Smooth muscle cell (in vitro differentiated cells): ENCODE results near the gene EFCAB5. TPM values are rescaled to one million over a fixed set of nuclear protein-coding genes. Genes with fewer than 3 reads are reported as not detected.
"Not testable (repeated sequence)": the region's sequence is repeated elsewhere in the genome, so short reads cannot be mapped to it uniquely, and the experiment has no call there.

Experiments used
- DNase-seq: peaks from one replicate; lab custom pipeline; 2025; ENCODE audit not compliant: unreplicated experiment; lab: John Stamatoyannopoulos, UW
- H2AFZ ChIP-seq: fragments of 200-600 bp; sonication (generic); 2 replicates; pipeline ENCODE4 v1.6.0; 2016; ENCODE audit warnings: antibody characterized with exemption, low read depth, mild to moderate bottlenecking
- H3F3A ChIP-seq: fragments of 200-600 bp; sonication (generic); 2 replicates; pipeline ENCODE4 v1.6.0; 2017; ENCODE audit warnings: antibody characterized with exemption, low read depth
- H3K27ac ChIP-seq: fragments of 200-600 bp; sonication (generic); 2 replicates; pipeline ENCODE4 v1.5.1; 2016; ENCODE audit warnings: low read depth, mild to moderate bottlenecking
- H3K27me3 ChIP-seq: fragments of 200-600 bp; sonication (generic); 2 replicates; pipeline ENCODE4 v1.6.1; 2016; ENCODE audit warnings: low read depth, mild to moderate bottlenecking
- H3K36me3 ChIP-seq: fragments of 200-600 bp; sonication (generic); 2 replicates; pipeline ENCODE4 v1.5.1; 2016; ENCODE audit warnings: low read depth
- H3K4me1 ChIP-seq: fragments of 200-600 bp; sonication (generic); 2 replicates; pipeline ENCODE4 v1.5.1; 2016; ENCODE audit warnings: low read depth
- H3K4me2 ChIP-seq: fragments of 200-600 bp; sonication (generic); 2 replicates; pipeline ENCODE4 v1.6.0; 2016; ENCODE audit warnings: mild to moderate bottlenecking
- H3K4me3 ChIP-seq: fragments of 200-600 bp; sonication (generic); 2 replicates; pipeline ENCODE4 v1.5.1; 2016; ENCODE audit warnings: mild to moderate bottlenecking
- H3K79me2 ChIP-seq: fragments of 200-600 bp; sonication (generic); 2 replicates; pipeline ENCODE4 v1.6.0; 2016; ENCODE audit warnings: low read depth, mild to moderate bottlenecking
- H3K9ac ChIP-seq: fragments of 200-600 bp; sonication (generic); 2 replicates; pipeline ENCODE4 v1.6.0; 2016; ENCODE audit warnings: low read depth
- H3K9me3 ChIP-seq: fragments of 200-600 bp; sonication (generic); replicated peaks from 2 replicates; pipeline ENCODE4 v1.5.1; 2016; ENCODE audit warnings: low read depth
- H4K20me1 ChIP-seq: fragments of 200-600 bp; sonication (generic); 2 replicates; pipeline ENCODE4 v1.6.0; 2016; ENCODE audit warnings: low read depth
- CTCF ChIP-seq: fragments of 200-600 bp; sonication (generic); IDR thresholded peaks from 2 replicates; pipeline ENCODE4 v1.5.1; 2017; ENCODE audit warnings: borderline replicate concordance, mild to moderate bottlenecking, antibody characterized with exemption; ENCODE audit not compliant: insufficient read depth, poor library complexity, severe bottlenecking
- WGBS: methylation state at CpG from one replicate; pipeline ENCODE4 v1.1.7; 2016; ENCODE audit warnings: low lambda C conversion rate; 5-methylcytosine and 5-hydroxymethylcytosine counted together
- polyA plus RNA-seq: library from polyadenylated mRNA; unstranded; fragments of >200 nt; fragmentation: Nextera tagmentation; extraction: Ambion mirVana; gene quantifications from 2 replicates; pipeline ENCODE4 v1.2.1, GENCODE V29; 2016
- total RNA-seq: library from RNA; depleted of rRNA; stranded (reverse); fragments of >200 nt; gene quantifications from 2 replicates; pipeline ENCODE4 v1.2.3, GENCODE V29; 2014

EFCAB5 gene
- not detected in 2 replicates for total RNA-seq
- polyA plus RNA-seq: 0.31 TPM in 1 of 2 replicates, not detected in the other

GRCh38 chr17:29941334-29941733 is at the start of gene EFCAB5:
TSS of gene EFCAB5 (plus strand) at chr17:29941634. CDS start at chr17:29941797, 163 bp downstream.
- no peaks in the 10 kb centered on the region for H3K36me3 ChIP-seq
- H3K27ac ChIP-seq: no peak within 1 kb of the TSS
- H3F3A ChIP-seq: no peaks in the 10 kb centered on the region
- DNase-seq: no peak
- H3K4me3 ChIP-seq: no peak within 1 kb of the TSS
- no peaks in the 10 kb centered on the region for H3K79me2 ChIP-seq
- no peaks in the 10 kb centered on the region for H3K4me1 ChIP-seq
- H4K20me1 ChIP-seq: no peaks in the 10 kb centered on the region
- no peak within 1 kb of the TSS for H3K4me2 ChIP-seq
- TF ChIP-seq CTCF: no peak
- H3K9ac ChIP-seq: no peak within 1 kb of the TSS
- no peaks in the 10 kb centered on the region for H3K9me3 ChIP-seq
- H3K27me3 ChIP-seq: no peaks in the 10 kb centered on the region
- H2AFZ ChIP-seq: no peak within 1 kb of the TSS
- 91% methylated on average over 1 of the region's 1 CpG for WGBS

- no peak overlapping the region for H3K27ac ChIP-seq
- no peaks in the 10 kb centered on the region for H3K9me3 ChIP-seq
- no peak overlapping the region for H3K9ac ChIP-seq
- TF ChIP-seq CTCF: no peak
- peaks cover 44% of the 10 kb centered on the region for H4K20me1 ChIP-seq
- H2AFZ ChIP-seq: no peak overlapping the region
- H3K36me3 ChIP-seq: no peaks in the 10 kb centered on the region
- no peaks in the 10 kb centered on the region for H3K4me1 ChIP-seq
- H3K4me2 ChIP-seq: no peak overlapping the region
- DNase-seq: no peak
- H3K4me3 ChIP-seq: no peak overlapping the region
- H3K27me3 ChIP-seq: no peaks in the 10 kb centered on the region
- H3F3A ChIP-seq: no peaks in the 10 kb centered on the region
- H3K79me2 ChIP-seq: peaks cover 9% of the 10 kb centered on the region
These were observed 49.2 kb upstream of the EFCAB5 start for GRCh38 chr17:29892201-29892600.

GRCh38 chr17:29897136-29897535 is 44.3 kb upstream of the EFCAB5 start:
- WGBS: 94% methylated on average over 4 of the region's 4 CpGs
- not testable (repeated sequence) for H3K36me3 ChIP-seq, H3K27ac ChIP-seq, H3K9me3 ChIP-seq, DNase-seq, H3K4me2 ChIP-seq, H2AFZ ChIP-seq, H3K4me3 ChIP-seq, H3K9ac ChIP-seq, H3F3A ChIP-seq, H3K4me1 ChIP-seq, H3K27me3 ChIP-seq
- H3K79me2 ChIP-seq: peaks cover 11% of the 10 kb centered on the region
- peaks cover 15% of the 10 kb centered on the region for H4K20me1 ChIP-seq

GRCh38 chr17:29903471-29903870 is 38.0 kb upstream of the EFCAB5 start:
- Histone ChIP-seq H3K4me2 (no peak overlapping the region), H3K79me2 (peaks cover 57% of the 10 kb centered on the region), H3K9ac (no peak overlapping the region), H3K4me1 (no peaks in the 10 kb centered on the region), H3F3A (no peaks in the 10 kb centered on the region), H3K27ac (no peak overlapping the region), H2AFZ (no peak overlapping the region), H3K9me3 (no peaks in the 10 kb centered on the region), H3K4me3 (no peak overlapping the region), H3K27me3 (no peaks in the 10 kb centered on the region), H4K20me1 (peaks cover 20% of the 10 kb centered on the region), H3K36me3 (no peaks in the 10 kb centered on the region)
- TF ChIP-seq CTCF: no peak
- no peak for DNase-seq
- WGBS: 96% methylated on average over 2 of the region's 2 CpGs
